A172 (cell line): ENCODE results near the gene PRR36. TPM values are rescaled to one million over a fixed set of nuclear protein-coding genes. Genes with fewer than 3 reads are reported as not detected.
"Not testable (repeated sequence)": the region's sequence is repeated elsewhere in the genome, so short reads cannot be mapped to it uniquely, and the experiment has no call there.

Experiments used
- DNase-seq: peaks from one replicate; pipeline ENCODE4 v3.0.0-alpha.2; 2015; ENCODE audit warnings: low spot score
- total RNA-seq: library from RNA; depleted of rRNA; stranded (reverse); fragments of >200 nt; shearing (Covaris generic); gene quantifications from 2 replicates; pipeline ENCODE4 v1.2.3, GENCODE V29; 2014; rRNA removed

The PRR36 gene
- 1.0 and 1.2 TPM in 2 replicates for total RNA-seq

DNA sequence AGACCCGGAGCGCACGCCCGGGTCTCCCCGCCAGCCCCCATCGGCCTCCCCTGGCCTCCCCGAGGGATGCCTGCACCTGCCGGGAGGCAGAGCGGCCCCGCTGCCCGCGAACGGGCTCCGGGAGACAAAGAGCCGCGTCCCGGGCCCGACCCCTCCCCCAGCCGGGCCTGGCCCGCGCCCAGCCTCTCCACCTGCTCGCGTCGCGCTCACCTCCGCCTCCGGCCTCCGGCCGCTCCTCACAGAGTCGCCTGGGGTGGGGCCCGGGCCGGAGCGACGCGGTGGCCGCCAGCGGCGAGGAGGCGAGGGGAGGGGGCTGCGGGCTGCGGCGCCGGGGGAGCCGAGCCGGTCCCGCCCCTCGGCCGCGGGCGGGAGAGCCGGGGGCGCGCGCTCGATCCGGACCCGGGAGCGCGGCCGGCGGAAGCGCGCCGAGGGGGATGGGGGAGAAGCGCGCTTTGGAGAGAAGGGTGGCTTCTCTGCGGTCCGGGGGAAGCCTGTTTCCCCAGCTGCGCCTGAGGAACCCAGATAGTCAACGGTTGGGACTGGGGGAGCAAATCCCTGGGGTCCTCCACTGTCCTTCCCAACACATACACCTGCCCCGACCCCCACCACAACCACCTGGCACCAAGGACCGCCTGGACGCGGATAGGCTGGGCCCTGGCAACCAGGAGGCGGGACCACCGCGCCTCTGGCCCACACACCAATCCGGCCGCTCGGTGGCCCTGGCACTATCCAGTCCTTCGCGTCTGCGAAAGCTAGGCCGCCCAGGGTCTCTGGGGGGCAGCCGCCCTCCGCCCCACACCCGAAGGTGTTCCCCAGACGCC lies at the start of gene PRR36:
TSS of gene PRR36 (minus strand) at position 315 of the 821 bp plus-strand sequence. CDS start 701 bp downstream, outside the sequence.
- peak; percentile 64 for DNase-seq

DNA sequence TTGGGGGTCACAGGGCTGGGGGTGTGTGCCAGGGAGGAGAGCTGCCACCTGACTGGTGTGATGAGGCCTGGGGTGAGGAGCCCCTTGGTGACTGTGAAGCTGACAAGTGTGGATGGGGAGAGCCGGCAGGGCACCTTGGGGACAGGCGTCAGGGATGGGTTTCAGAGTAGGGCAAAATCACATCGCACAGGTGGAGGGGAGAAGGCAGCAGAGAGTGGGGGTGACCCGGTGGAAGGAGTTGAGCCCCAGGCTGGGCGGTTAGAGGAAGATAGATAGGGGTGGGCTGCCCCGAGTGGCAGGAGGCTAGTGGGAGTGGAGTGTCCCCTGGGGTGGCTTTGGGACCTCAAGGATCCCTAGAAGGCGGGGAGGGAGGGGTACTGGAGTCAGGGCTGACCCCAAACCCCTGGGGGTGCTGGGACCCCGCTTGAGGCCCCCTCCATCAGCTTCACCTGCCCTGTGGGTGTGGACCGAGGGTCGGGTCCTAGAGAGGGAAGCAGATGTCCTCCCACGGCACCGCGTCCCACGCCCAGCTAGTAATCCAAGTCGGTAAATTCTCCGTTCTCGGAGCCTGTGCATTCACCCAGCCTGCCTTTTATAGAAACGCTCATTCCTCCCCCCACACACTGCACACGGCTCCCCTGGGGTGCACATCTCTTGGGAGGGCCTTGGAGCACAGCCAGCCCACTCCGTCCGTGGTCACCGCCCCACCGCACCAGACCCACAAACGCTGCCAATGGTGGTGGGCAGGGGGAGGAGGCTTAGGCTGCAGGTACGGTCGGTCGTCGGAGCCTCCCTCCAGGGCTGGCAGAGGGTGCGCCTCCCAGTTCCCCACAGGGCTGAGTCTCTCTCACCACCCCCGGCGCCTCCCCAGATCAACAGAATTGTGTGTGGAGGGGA lies 49.4 kb upstream of the PRR36 start:
- DNase-seq: no peak

DNA sequence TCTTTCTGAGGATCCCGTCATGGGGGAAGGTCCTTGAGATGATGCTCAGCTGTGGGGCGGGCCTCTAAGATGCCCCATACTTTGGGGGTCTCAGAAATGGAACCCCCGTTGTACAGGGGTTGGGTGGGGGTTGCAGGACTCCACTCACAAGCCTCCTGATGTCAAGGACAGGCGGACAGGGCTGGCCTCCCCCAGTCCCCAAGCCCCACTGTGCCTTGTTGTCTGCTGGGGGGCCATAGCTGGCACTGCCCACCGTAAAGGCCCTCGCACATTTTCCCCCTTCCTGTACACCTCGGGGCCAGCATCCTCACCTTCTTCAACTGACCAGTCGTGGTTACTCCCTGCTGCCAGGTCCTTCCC lies 48.6 kb upstream of the PRR36 start:
- DNase-seq: no peak

DNA sequence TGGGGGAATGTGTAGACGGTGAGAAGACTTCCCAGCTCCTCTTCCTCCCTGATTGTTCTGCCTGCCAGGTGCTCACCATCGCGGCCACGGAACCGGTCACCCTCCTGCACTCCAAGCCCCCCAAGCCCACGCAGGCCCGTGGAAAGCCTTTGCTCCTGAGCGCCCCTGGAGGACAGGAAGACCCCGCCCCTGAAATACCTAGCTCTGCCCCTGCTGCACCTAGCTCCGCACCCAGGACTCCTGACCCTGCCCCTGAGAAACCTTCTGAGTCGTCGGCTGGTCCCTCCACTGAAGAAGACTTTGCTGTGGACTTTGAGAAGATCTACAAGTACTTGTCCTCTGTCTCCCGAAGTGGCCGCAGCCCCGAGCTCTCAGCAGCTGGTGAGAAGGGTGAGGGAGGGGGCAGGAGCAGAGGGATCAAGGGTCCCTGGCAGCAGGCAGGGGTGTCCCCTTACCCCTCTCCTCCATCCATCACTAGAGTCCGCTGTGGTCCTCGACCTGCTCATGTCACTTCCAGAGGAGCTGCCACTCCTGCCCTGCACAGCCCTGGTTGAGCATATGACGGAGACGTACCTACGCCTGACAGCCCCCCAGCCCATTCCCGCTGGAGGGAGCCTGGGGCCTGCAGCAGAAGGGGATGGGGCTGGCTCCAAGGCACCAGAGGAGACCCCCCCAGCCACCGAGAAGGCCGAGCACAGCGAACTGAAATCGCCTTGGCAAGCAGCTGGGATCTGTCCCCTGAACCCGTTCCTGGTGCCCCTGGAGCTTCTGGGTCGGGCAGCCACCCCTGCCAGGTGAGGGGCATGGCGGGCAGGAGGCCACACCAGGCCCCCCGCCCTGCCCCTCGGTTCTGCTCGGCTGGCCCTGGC lies 48.0 kb upstream of the PRR36 start:
- no peak for DNase-seq

DNA sequence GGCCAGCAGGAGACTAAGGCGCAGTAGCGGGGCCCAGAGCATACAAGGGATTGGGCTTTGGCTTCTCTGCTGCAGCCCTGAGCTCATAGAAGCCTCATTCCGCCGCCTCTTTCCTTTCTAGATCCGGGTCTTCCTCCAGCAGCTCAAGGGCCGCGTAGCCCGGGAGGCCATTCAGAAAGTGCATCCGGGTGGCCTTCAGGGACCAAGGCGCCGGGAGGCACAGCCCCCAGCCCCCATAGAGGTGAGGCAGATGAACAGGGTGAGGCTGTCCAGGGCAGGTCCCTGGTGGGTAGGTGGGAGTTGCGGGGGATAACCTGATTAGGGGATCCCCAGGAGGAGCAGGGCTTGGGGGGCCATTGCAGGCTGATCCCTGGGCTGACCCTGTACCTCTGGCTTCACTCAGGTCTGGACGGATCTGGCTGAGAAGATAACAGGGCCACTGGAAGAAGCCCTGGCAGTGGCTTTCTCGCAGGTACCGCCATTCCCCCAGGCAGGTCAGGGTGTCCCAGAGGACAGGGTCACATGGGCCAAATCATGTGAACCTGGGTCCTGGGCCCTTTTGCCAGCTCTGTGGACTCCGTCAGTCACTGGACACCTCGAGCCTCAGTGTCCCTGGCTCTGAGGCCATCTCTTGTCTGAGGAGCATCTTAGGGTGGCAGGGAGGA lies 47.2 kb upstream of the PRR36 start:
- no peak for DNase-seq

DNA sequence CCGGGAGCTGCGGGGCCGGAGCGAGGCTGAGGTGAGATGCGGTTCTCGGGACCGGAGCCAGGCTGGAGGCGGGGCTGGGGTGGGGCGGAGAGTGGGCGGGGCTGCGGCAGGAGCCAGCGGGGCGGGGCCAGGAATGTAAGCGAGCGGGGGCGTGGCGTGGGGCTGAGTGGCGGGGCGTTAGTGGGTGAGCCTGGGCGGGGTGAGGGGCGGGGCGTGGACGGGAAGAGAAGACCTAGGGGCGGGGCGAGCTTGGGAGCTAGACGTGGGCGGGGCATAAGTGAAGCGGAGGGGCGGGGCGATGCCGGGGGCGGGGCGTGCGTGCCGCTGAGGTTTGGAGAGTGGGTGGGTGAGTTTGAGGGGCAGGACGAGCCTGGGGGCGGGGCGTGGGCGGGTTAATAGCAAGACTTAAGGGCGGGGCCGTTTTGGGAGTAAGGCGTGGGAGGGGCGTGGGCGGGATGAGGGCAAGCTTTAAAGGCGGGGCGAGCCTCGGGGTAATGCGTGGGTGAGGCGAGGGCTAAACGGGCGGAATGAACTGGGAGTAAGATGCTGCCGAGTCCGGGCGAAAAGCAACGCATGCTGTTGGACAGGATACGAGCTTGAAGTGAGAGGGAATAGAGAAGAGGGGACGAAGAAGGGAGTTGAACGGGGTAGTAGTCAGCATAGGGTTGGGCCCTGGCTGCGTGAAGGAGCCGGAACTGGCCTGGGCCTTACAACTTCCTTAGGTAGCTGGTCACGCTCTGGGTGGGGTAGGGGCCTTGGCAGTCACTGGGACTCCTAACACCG lies 46.5 kb upstream of the PRR36 start:
- DNase-seq: peak; percentile 90

DNA sequence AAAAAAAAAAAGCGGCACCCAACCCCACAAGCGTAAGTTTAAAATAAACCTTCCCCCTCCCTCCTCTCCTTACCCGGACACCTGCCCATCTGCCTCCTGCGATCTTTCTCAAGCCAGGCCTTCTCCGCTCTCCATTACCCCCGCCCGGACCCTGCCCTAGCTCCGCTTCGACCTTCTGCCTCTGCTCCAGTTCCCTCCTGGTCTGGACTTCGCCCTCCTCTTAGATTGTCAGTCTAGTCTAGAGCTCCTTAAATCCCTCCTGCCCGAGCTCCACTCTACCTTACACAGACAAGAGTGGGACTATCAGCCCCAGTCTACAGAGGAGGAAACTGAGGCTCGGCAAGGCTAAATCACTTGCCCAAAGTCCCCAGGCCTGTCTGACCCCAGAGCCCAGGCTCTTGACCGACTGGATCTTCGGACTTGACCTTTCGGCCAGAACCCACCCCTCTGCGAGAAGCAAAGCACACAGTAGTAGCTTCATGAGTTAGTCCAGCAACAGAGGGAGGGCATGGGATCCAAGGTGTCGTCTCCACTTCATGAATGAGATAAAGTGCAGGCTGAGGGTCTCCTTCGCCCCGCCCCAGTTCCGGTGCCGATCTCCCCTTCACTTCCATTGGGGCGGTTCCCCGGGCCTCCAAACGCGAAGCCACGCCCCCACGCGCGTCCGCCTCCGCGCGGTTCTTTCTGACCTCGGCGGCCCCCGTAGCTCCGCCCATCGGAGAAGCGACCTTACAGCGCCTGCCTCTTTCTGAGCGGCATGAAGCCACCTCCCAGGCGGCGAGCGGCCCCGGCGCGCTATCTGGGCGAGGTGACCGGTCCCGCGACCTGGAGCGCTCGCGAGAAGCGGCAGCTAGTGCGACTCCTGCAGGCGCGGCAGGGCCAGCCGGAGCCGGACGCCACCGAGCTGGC lies 45.7 kb upstream of the PRR36 start, which contains the start of gene SNAPC2:
TSS of gene SNAPC2 (plus strand) at position 729 of the 909 bp plus-strand sequence. CDS start at position 758, 29 bp downstream.
- DNase-seq: peak; percentile 87

DNA sequence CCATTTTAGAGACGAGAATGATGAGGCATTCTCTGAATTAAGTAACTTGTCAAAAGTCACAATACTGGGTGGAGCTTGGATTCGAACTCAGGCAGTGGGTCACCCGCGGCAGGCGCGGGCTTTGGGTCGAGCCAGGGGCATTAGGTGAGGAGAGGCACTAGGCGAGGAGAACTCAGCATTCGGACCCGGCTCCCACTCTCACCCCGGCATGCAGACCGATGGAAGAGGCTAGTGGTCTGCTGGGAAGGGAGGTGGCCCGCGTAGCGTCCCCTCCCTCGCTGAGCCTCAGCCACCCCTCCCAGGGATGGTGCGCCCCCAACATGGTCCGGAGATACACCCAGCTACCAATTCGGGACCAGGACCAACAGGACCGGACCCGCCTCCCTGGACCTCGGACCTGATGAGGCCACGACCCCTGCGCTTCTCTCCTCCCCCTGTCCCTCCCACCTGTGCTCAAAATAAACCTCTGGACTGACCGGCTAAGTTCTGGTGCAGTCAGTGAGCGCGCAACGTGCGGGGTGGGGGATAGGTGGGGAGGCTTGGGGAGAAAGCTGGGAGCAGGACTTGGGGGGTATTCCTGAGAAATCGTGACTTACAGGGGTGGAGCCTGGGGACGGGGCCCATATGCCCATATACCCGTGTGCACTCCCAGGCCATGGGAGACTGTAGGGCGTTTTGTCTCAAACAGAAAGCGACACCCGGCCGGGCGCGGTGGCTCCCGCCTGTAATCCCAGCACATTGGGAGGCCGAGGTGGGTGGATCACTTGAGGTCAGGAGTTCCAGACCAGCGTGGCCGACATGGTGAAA lies 44.6 kb upstream of the PRR36 start:
- DNase-seq: no peak

DNA sequence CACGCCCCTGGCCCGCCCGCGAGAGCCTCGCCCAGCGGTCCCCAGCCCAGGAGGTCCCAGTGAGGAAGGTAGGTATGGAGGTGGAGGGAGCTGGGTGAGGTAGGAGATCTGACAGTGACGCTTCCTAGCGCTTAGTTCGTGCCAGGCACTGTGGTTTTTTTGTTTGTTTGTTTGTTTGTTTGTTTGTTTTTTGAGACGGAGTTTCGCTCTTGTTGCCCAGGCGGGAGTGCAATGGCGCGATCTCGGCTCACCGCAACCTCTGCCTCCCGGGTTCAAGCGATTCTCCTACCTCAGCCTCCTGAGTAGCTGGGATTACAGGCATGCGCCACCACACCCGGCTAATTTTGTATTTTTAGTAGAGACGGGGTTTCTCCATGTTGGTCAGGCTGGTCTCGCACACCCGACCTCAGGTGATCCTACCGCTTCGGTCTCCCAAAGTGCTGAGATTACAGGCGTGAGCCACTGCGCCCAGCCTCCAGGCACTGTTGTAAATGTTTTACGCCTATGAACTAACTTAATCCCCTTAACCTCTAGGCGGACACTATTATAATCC lies 43.9 kb upstream of the PRR36 start:
- DNase-seq: not testable (repeated sequence)

DNA sequence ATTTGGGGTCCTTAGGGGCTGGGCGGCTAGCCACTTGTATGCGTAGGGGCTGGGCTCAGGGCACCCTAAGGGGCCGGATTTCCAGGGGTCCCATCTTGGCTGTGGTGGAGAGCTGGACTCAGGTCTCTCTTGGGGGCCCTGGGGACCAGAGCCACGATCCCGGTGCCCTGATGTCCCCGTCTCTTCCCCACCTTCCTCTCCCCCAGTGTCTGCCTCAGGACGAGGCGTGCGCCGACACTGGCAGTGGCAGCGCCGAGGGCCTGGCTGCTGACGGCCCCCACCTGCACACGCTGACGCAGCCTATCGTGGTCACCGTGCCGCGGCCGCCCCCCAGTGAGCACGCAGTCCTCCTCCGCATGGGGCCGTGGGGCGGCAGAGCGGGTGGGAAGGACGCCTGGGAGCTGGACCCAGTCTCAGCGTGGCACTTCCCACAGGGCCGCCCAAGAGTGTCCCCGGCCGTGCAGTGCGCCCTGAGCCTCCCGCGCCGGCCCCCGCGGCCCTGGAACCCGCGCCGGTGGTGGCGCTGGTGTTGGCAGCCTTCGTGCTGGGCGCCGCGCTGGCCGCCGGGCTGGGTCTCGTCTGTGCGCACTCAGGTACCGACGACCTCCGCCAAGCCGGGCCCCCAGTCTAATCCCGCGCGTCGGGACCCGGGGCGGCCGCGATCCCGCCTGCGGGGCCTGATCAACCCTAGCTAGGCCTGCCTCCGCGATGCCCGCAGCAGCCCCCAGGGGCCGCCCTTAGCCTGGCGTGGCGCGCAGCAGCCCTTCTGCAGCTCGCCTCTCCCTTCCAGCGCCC lies 43.3 kb upstream of the PRR36 start:
- no peak for DNase-seq

DNA sequence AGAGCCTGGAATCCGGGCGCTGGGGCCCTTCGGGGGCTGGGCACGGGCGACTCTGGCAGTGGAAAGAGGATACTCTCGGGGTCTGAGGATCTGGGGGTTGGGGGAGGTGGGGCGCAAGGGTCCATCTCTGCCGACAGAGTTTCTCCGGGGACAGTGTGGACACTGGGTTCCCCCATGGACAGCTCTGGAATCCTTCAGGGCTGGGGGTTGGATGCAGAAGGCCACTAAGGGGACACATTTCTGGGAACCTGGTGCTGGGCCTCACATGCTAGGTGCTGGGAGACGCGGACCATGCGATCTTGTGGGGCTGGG lies 42.7 kb upstream of the PRR36 start:
- DNase-seq: no peak

DNA sequence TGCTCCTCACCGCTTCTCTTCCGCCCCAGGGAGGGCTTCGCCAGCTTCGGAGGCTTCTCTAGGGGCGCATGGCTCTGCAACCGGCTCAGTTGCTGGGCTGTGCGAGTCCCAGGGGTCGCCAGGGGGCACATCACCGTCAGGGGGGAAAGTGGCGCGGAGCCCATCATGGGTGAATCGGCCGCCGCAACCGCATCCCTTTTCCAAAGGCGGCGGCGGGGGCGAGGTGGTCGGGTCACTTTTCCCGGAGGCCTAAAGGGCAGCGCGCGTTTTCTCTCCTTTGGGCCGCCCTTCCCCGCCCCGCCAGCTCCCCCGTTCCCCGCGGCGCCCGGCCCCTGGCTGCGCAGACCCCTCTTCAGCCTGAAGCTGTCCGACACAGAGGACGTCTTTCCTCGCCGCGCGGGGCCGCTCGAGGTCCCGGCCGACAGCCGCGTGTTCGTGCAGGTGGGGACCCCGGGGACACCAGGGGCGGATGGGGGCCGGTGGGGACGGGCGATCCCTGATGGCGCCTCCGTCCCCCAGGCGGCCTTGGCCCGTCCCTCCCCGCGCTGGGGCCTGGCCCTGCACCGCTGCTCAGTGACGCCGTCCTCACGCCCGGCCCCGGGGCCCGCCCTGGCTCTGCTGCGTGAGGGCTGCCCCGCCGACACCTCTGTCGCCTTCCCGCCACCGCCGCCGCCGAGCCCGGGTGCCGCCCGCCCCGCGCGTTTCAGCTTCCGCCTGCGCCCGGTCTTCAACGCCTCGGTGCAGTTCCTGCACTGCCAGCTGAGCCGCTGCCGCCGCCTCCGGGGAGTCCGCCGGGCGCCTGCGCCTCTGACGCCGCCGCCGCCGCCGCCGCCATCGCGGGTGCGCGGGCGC lies 42.1 kb upstream of the PRR36 start:
- DNase-seq: no peak

DNA sequence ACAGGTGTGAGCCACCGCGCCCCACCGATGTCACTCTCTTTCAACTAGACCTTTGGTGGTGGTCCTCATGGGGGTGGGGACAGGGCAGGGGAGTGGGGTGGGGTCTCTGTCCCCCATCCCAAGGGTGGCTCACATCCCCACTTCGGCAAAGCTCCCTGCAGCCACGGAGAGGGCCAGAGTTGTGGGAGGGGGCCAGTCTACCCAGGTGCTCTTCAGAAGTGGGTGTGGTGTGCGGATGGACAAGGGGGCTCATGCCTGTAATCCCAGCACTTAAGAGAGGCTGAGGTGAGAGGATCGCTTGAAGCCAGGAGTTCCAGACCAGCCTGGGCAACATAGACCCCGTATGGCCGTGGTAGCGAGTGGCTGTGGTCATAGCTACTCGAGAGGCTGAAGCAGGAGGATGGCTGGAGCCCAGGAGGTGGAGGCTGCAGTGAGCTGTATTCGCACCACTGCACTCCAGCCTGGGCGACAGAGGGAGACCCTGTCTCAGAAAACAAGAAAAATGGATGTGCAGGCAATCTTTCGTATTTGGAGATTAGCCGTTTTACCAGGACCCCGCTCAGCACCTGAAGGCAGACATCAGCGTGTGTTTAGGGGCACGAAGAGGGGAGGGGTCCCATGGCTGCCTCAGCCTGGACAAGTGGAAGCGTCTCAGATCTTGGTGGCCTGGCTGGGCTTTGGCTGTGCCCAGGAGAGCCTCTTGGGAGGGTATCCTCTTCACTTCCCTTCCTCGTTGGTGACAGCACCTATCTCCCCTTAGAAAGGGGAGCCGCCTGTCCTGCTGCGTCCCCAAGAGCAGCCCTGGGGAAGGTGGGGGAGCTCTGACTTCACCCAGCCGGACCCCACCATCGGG lies 41.3 kb upstream of the PRR36 start:
- no peak for DNase-seq

DNA sequence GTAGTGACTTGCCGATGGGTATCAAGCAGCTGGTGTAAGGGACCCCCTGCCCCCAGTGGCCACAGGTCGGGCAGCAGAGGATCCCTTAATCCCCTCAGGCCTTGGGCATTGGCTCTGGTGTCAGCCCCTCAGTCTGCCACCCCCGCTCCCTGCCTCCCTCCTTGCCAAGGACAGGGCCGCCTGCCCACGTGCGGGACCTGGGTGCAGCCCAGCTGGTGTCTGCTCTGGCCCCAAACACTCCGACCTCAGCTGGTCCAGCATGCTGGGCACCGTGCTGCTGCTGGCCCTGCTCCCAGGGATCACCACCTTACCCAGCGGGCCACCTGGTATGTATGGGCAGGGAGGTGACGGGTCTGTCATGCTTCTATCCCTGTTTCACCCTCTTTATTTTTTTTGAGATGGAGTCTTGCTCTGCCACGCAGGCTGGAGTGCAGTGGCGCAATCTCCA lies 40.4 kb upstream of the PRR36 start, which contains the start of gene TGFBR3L:
TSS of gene TGFBR3L (plus strand) at position 233 of the 448 bp plus-strand sequence.
- no peak for DNase-seq

DNA sequence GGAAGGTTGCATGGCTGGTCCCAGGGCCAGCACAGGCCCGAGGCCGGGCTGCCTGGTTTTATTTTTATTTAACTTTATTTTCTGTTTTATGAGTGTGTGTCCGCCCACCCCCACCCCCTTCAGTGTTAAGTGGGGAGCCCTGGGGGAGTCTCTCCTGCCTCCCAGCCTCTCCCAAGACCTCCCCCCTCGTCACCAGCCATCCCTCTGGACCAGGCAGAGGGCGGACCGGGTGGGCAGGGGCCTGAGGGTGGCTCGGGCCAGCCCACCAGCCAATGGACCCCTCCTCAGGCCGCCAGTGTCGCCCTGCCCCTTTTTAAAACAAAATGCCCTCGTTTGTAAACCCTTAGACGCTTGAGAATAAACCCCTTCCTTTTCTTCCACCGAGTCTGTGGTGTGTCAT lies 39.9 kb upstream of the PRR36 start:
- no peak for DNase-seq
